Ishikawa (cell line): Measurements from ENCODE around the gene SMPDL3A.

Source experiments
- CEBPB ChIP-seq: IDR thresholded peaks from 2 replicates; pipeline ENCODE4 v1.6.1; 2012
- CREB1 ChIP-seq: IDR thresholded peaks from 2 replicates; pipeline ENCODE4 v1.6.1; 2012; ENCODE audit warnings: low read depth
- EGR1 ChIP-seq: IDR thresholded peaks from 2 replicates; pipeline ENCODE4 v1.6.1; 2012
- RAD21 ChIP-seq: IDR thresholded peaks from 2 replicates; pipeline ENCODE4 v1.6.1; 2012; ENCODE audit warnings: low read depth
- TAF1 ChIP-seq: IDR thresholded peaks from 2 replicates; pipeline ENCODE4 v1.6.1; 2012; ENCODE audit warnings: low read depth, mild to moderate bottlenecking
- TCF12 ChIP-seq: IDR thresholded peaks from 2 replicates; pipeline ENCODE4 v1.6.1; 2012; ENCODE audit warnings: low read depth
- YY1 ChIP-seq: IDR thresholded peaks from 2 replicates; pipeline ENCODE4 v1.6.1; 2012; ENCODE audit warnings: low read depth
- ZBTB7A ChIP-seq: IDR thresholded peaks from 2 replicates; pipeline ENCODE4 v1.6.1; 2012; ENCODE audit warnings: low read depth
- TF ChIP-seq, protein P1 (sequence below): IDR thresholded peaks from 2 replicates; pipeline ENCODE4 v1.6.1; 2012

DNA sequence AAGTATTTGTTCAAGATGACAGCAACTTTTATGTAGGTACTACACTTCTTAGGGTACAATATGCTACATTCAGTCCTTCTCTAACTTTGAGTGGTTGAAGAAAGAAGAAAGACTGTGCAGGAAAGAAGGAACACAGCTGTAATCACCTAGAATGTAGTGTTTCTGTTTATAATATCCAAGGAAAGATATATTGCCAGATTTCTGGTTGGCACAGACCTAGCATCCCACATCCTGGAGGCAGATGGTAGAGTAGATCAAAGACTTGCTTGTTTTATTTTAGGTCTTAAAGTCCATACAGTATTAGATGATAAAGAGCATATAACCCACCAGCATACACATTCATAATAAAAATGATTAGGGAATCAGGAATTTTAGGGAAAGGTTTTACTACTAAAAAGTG lies 22.8 kb upstream of the SMPDL3A start:
- TF ChIP-seq TCF12 (no peak), CREB1 (no peak), CEBPB (no peak), TAF1 (no peak), YY1 (no peak), ZBTB7A (no peak), RAD21 (no peak), EGR1 (no peak)
- TF ChIP-seq, protein P1, sequence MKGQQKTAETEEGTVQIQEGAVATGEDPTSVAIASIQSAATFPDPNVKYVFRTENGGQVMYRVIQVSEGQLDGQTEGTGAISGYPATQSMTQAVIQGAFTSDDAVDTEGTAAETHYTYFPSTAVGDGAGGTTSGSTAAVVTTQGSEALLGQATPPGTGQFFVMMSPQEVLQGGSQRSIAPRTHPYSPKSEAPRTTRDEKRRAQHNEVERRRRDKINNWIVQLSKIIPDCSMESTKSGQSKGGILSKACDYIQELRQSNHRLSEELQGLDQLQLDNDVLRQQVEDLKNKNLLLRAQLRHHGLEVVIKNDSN, result no peak
